Measurements from ENCODE around the gene BABAM2.
"Not testable (repeated sequence)": the region's sequence is repeated elsewhere in the genome, so short reads cannot be mapped to it uniquely, and the experiment has no call there.

BABAM2 gene

GRCh38 chr2:28332696-28333095, 442.2 kb downstream of the BABAM2 start:
- Histone ChIP-seq H3K4me3 (ENCODE audit: low read depth, low read length) (no peak overlapping the region), H3K36me3 (no peaks in the 10 kb centered on the region), H3K27ac (no peak overlapping the region), H3K27me3 (ENCODE audit: insufficient read depth, low read depth, severe bottlenecking) (no peaks in the 10 kb centered on the region), H3K9me3 (ENCODE audit: severe bottlenecking) (no peaks in the 10 kb centered on the region)
- no peak for DNase-seq
- TF ChIP-seq, protein P1, sequence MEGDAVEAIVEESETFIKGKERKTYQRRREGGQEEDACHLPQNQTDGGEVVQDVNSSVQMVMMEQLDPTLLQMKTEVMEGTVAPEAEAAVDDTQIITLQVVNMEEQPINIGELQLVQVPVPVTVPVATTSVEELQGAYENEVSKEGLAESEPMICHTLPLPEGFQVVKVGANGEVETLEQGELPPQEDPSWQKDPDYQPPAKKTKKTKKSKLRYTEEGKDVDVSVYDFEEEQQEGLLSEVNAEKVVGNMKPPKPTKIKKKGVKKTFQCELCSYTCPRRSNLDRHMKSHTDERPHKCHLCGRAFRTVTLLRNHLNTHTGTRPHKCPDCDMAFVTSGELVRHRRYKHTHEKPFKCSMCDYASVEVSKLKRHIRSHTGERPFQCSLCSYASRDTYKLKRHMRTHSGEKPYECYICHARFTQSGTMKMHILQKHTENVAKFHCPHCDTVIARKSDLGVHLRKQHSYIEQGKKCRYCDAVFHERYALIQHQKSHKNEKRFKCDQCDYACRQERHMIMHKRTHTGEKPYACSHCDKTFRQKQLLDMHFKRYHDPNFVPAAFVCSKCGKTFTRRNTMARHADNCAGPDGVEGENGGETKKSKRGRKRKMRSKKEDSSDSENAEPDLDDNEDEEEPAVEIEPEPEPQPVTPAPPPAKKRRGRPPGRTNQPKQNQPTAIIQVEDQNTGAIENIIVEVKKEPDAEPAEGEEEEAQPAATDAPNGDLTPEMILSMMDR (IDR thresholded peaks at IDR 0.05; ENCODE audit: low read depth, low read length), result no peak

- no peaks in the 10 kb centered on the region for H3K9me3 ChIP-seq (ENCODE audit: severe bottlenecking)
- no peaks in the 10 kb centered on the region for H3K36me3 ChIP-seq
- H3K27ac ChIP-seq, result no peak overlapping the region
- TF ChIP-seq, protein P1 (IDR thresholded peaks at IDR 0.05; ENCODE audit: low read depth, low read length), result no peak
- H3K4me3 ChIP-seq (ENCODE audit: low read depth, low read length), result no peak overlapping the region
- no peaks in the 10 kb centered on the region for H3K27me3 ChIP-seq (ENCODE audit: insufficient read depth, low read depth, severe bottlenecking)
- DNase-seq, result no peak
These were observed 443.3 kb downstream of the BABAM2 start for GRCh38 chr2:28333606-28334526.

DNA sequence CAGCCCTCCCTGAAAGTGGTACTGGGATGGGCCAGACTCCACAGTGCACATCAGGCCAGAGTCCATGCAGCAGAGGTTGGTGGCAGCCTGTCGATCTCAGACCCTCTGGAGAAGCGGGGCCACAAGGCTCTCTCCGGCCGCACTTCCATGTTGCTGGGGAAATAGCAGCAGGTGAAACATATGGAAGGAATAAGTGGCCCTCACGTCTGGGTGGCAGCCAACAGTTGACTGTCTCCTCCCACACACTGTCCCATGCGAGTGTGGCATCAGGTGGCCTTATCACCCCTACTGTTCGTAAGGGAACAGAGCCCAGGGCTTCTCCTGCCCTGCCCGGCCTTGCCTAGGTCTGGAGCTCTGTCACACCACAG, 444.0 kb downstream of the BABAM2 start:
- Histone ChIP-seq H3K9me3 (ENCODE audit: severe bottlenecking) (no peaks in the 10 kb centered on the region), H3K27me3 (ENCODE audit: insufficient read depth, low read depth, severe bottlenecking) (no peaks in the 10 kb centered on the region), H3K4me3 (ENCODE audit: low read depth, low read length) (no peak overlapping the region), H3K27ac (no peak overlapping the region), H3K36me3 (no peaks in the 10 kb centered on the region)
- no peak for DNase-seq
- TF ChIP-seq, protein P1 (IDR thresholded peaks at IDR 0.05; ENCODE audit: low read depth, low read length), result no peak

GRCh38 chr2:28335265-28335664, 444.7 kb downstream of the BABAM2 start:
- H3K4me3 ChIP-seq (ENCODE audit: low read depth, low read length); H3K27me3 ChIP-seq (ENCODE audit: insufficient read depth, low read depth, severe bottlenecking); H3K27ac ChIP-seq; H3K9me3 ChIP-seq (ENCODE audit: severe bottlenecking); DNase-seq; H3K36me3 ChIP-seq: not testable (repeated sequence)

- no peak overlapping the region for H3K27ac ChIP-seq
- no peak overlapping the region for H3K4me3 ChIP-seq (ENCODE audit: low read depth, low read length)
- DNase-seq, result no peak
- H3K27me3 ChIP-seq (ENCODE audit: insufficient read depth, low read depth, severe bottlenecking), result no peaks in the 10 kb centered on the region
- TF ChIP-seq, protein P1 (IDR thresholded peaks at IDR 0.05; ENCODE audit: low read depth, low read length), result no peak
- no peaks in the 10 kb centered on the region for H3K9me3 ChIP-seq (ENCODE audit: severe bottlenecking)
- no peaks in the 10 kb centered on the region for H3K36me3 ChIP-seq
These were observed 445.1 kb downstream of the BABAM2 start for GRCh38 chr2:28335666-28336065.

GRCh38 chr2:28336264-28336980, 445.9 kb downstream of the BABAM2 start:
- Histone ChIP-seq H3K4me3 (ENCODE audit: low read depth, low read length) (no peak overlapping the region), H3K27ac (no peak overlapping the region), H3K9me3 (ENCODE audit: severe bottlenecking) (no peaks in the 10 kb centered on the region), H3K36me3 (no peaks in the 10 kb centered on the region), H3K27me3 (ENCODE audit: insufficient read depth, low read depth, severe bottlenecking) (no peaks in the 10 kb centered on the region)
- DNase-seq, result no peak
- TF ChIP-seq, protein P1 (IDR thresholded peaks at IDR 0.05; ENCODE audit: low read depth, low read length), result no peak

All from WERI-Rb-1 (cell line).